ENCODE measurements around the gene OR5A2.
"Not testable (repeated sequence)": the region's sequence is repeated elsewhere in the genome, so short reads cannot be mapped to it uniquely, and the experiment has no call there.

OR5A2 gene

GRCh38 chr11:59380263-59381059 lies 45.8 kb downstream of the OR5A2 start:
- no peak for DNase-seq

GRCh38 chr11:59372324-59372723 lies 53.9 kb downstream of the OR5A2 start:
- DNase-seq = not testable (repeated sequence)

GRCh38 chr11:59368238-59369022 lies 57.8 kb downstream of the OR5A2 start:
- no peak for DNase-seq

Data from CD4-positive, alpha-beta T cell treated with Interleukin-10 for 1 hour (primary cell).